HG02885 (cell line): ENCODE measurements around the gene C20orf144.

ENCODE experiments used
- ATAC-seq: cut with Tn5 transposase; IDR thresholded peaks from one replicate; pipeline ENCODE4 v1.9.1; 2021; ENCODE audit warnings: mild to moderate bottlenecking; ENCODE audit not compliant: unreplicated experiment, poor library complexity

The C20orf144 gene

GRCh38 chr20:33710681-33711445, 48.7 kb downstream of the C20orf144 start:
- ATAC-seq, result no peak

- ATAC-seq, result no peak
These were observed 49.3 kb downstream of the C20orf144 start for GRCh38 chr20:33711446-33711738.
